Measurements from ENCODE around the gene TNFRSF13B.
"Not testable (repeated sequence)": the region's sequence is repeated elsewhere in the genome, so short reads cannot be mapped to it uniquely, and the experiment has no call there.

The TNFRSF13B gene

GRCh38 chr17:16986391-16986790, 14.5 kb upstream of the TNFRSF13B start:
- no peak for DNase-seq

GRCh38 chr17:16981928-16982327, 10.0 kb upstream of the TNFRSF13B start:
- no peak for DNase-seq

GRCh38 chr17:16980813-16981731, 9.2 kb upstream of the TNFRSF13B start:
- no peak for DNase-seq

- DNase-seq, result no peak
Observed at GRCh38 chr17:16980061-16980460, 8.1 kb upstream of the TNFRSF13B start.

- not testable (repeated sequence) for DNase-seq
Observed at GRCh38 chr17:16979237-16979823, 7.4 kb upstream of the TNFRSF13B start.

- DNase-seq, result no peak
Observed at GRCh38 chr17:16977932-16978331, 6.0 kb upstream of the TNFRSF13B start.

GRCh38 chr17:16976725-16977550, 5.0 kb upstream of the TNFRSF13B start:
- DNase-seq, result no peak

- DNase-seq, result no peak
Observed at GRCh38 chr17:16975744-16976625, 4.1 kb upstream of the TNFRSF13B start.

GRCh38 chr17:16975277-16975651, 3.3 kb upstream of the TNFRSF13B start:
- DNase-seq, result no peak

GRCh38 chr17:16974569-16975276, 2.8 kb upstream of the TNFRSF13B start:
- DNase-seq, result no peak

GRCh38 chr17:16973760-16974540, 2.0 kb upstream of the TNFRSF13B start:
- no peak for DNase-seq

- DNase-seq, result not testable (repeated sequence)
Observed at GRCh38 chr17:16973043-16973442, 1.1 kb upstream of the TNFRSF13B start.

GRCh38 chr17:16972346-16972745, 428 bp upstream of the TNFRSF13B start:
- DNase-seq, result no peak

GRCh38 chr17:16969931-16970906, 1.7 kb downstream of the TNFRSF13B start:
- DNase-seq, result no peak

GRCh38 chr17:16968786-16969185, 3.1 kb downstream of the TNFRSF13B start:
- no peak for DNase-seq

GRCh38 chr17:16962804-16963203, 9.1 kb downstream of the TNFRSF13B start:
- DNase-seq, result no peak

- no peak for DNase-seq
Observed at GRCh38 chr17:16961792-16962191, 10.1 kb downstream of the TNFRSF13B start.

- DNase-seq, result not testable (repeated sequence)
Observed at GRCh38 chr17:16961022-16961421, 10.9 kb downstream of the TNFRSF13B start.

- DNase-seq, result not testable (repeated sequence)
Observed at GRCh38 chr17:16955011-16955410, 16.9 kb downstream of the TNFRSF13B start.

- no peak for DNase-seq
Observed at GRCh38 chr17:16954521-16954920, 17.4 kb downstream of the TNFRSF13B start.
